ENCODE data around the gene KPNB1. TPM values are rescaled to one million over a fixed set of nuclear protein-coding genes. Genes with fewer than 3 reads are reported as not detected.
A peak's percentile ranks its signal among the peaks of the same experiment; 100 is the strongest.

Gene KPNB1
- total and polyA plus RNA-seq, 2 of the 4 experiments (the other 2 are of a cell fraction), result 206 to 1,082 TPM

DNA sequence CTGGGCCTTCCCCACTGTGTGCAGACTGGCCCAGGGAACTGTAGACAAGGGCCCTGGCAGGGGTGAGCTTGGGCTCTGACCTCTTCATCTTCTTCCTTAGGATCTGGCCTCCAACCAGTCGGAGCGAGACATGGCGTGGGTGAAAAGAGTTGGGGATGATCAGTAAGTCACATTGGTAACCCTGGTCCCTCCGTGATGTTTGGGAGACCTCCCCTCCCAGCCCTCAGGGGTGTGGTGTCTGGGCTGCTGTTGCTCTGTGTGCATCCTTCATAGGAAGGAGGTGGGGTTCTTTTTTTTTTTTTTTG lies 49.8 kb downstream of the KPNB1 start:
- H4K91ac ChIP-seq (ENCODE audit: insufficient read depth, low read depth, low read length), result no peak overlapping the region
- H3K27me3 ChIP-seq (ENCODE audit: control insufficient read depth, insufficient read depth, low read length), result no peaks in the 10 kb centered on the region
- peaks cover 6% of the 10 kb centered on the region for H3K4me1 ChIP-seq (ENCODE audit: control insufficient read depth, insufficient read depth, low read length)
- no peak for DNase-seq
- no peak overlapping the region for H4K8ac ChIP-seq (ENCODE audit: low read depth in 2 of 2, low read length in 2 of 2)
- intact Hi-C loops (cut with micrococcal nuclease) (loop anchor here (2.0 kb wide), 2 partner anchors 89 to 191 kb away; no protein-coding TSS in a partner anchor), in situ Hi-C loops (cut with MboI; ENCODE audit: low sequenced_read_pairs) (no loop called here), dilution Hi-C loops (cut with HindIII; ENCODE audit: low sequenced_read_pairs, unreplicated experiment) (no loop called here)
- no TSS peak for BruUV-seq (replicated peaks)
- no peak overlapping the region for H4K5ac ChIP-seq (ENCODE audit: low read depth, low read length)
- ATAC-seq (ENCODE audit: low read depth), result no peak
- H3K79me1 ChIP-seq (ENCODE audit: low read depth in 1 of 2, low read length in 2 of 2), result peaks cover 5 to 6% of the 10 kb centered on the region in 2 experiments; a peak in 2 of 4 replicates
- peaks cover 13% of the 10 kb centered on the region; the same call in 1 of the 2 replicates for H4K20me1 ChIP-seq (ENCODE audit: insufficient read depth, low read length)
- no peak overlapping the region for H3K27ac ChIP-seq (ENCODE audit: insufficient read depth, low read length)
- no peak overlapping the region for H3K23ac ChIP-seq (ENCODE audit: low read depth, low read length)
- CTCF ChIA-PET, result interaction anchor here (0.8 to 1.2 kb wide), 3 partner anchors 8 to 45 kb away, joined by 3 to 5 read pairs (median 3); no protein-coding TSS in a partner anchor
- no peak overlapping the region for H2BK5ac ChIP-seq (ENCODE audit: low read depth, low read length, poor library complexity, severe bottlenecking)
- H3K4me2 ChIP-seq (ENCODE audit: low read depth, low read length), result no peak overlapping the region
- no peak overlapping the region for H2BK15ac ChIP-seq (ENCODE audit: low read depth, low read length)
- no peak overlapping the region for H3K9ac ChIP-seq (ENCODE audit: low read depth, low read length)
- H2BK120ac ChIP-seq (ENCODE audit: low read depth, low read length), result no peak overlapping the region
- no peak overlapping the region for H3K4me3 ChIP-seq (ENCODE audit: insufficient read depth, low read depth, low read length)
- peaks cover 25% of the 10 kb centered on the region; the same call in 1 of the 2 replicates for H3K36me3 ChIP-seq (ENCODE audit: control insufficient read depth, insufficient read depth, low read length)
- POLR2A ChIA-PET (ENCODE audit: unreplicated experiment), result no interaction called here
- no peak for TF ChIP-seq RAD21 (IDR thresholded peaks at IDR 0.05; ENCODE audit: low read length)
- TF ChIP-seq SMC3 (IDR thresholded peaks at IDR 0.05; ENCODE audit: low read depth, low read length), result no peak
- TF ChIP-seq CEBPB (IDR thresholded peaks at IDR 0.05; ENCODE audit: low read depth, low read length), result no peak
- TF ChIP-seq, protein P1, sequence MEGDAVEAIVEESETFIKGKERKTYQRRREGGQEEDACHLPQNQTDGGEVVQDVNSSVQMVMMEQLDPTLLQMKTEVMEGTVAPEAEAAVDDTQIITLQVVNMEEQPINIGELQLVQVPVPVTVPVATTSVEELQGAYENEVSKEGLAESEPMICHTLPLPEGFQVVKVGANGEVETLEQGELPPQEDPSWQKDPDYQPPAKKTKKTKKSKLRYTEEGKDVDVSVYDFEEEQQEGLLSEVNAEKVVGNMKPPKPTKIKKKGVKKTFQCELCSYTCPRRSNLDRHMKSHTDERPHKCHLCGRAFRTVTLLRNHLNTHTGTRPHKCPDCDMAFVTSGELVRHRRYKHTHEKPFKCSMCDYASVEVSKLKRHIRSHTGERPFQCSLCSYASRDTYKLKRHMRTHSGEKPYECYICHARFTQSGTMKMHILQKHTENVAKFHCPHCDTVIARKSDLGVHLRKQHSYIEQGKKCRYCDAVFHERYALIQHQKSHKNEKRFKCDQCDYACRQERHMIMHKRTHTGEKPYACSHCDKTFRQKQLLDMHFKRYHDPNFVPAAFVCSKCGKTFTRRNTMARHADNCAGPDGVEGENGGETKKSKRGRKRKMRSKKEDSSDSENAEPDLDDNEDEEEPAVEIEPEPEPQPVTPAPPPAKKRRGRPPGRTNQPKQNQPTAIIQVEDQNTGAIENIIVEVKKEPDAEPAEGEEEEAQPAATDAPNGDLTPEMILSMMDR (conservative IDR thresholded peaks at IDR 0.05; ENCODE audit: low read depth, low read length), result no peak
- no peak for TF ChIP-seq NFE2L2 (IDR thresholded peaks at IDR 0.05; ENCODE audit: low read depth, low read length)
- no peak for TF ChIP-seq RFX5 (IDR thresholded peaks at IDR 0.05; ENCODE audit: low read depth, low read length)
- TF ChIP-seq BHLHE40 (IDR thresholded peaks at IDR 0.05; ENCODE audit: low read depth, low read length), result no peak
- no peak for TF ChIP-seq MXI1 (IDR thresholded peaks at IDR 0.05; ENCODE audit: borderline replicate concordance, low read depth, low read length)
- TF ChIP-seq RCOR1 (IDR thresholded peaks at IDR 0.05; ENCODE audit: insufficient replicate concordance, low read length), result no peak
- TF ChIP-seq MAZ (IDR thresholded peaks at IDR 0.05; ENCODE audit: borderline replicate concordance, low read depth, low read length), result no peak
- TF ChIP-seq FOS (IDR thresholded peaks at IDR 0.05; ENCODE audit: low read depth, low read length), result no peak
- H2BK20ac ChIP-seq (ENCODE audit: low read depth, low read length), result no peak overlapping the region
- H3K9me3 ChIP-seq (ENCODE audit: control insufficient read depth, insufficient read depth, low read length), result no peaks in the 10 kb centered on the region
- no CpG with 5 or more reads among the region's 4 CpGs for WGBS, 2 experiments (ENCODE audit: extremely low coverage in 2 of 2, insufficient read length in 1 of 2)
- no peak overlapping the region for H3K56ac ChIP-seq (ENCODE audit: extremely low read depth, insufficient read depth, low read length)
- H3K14ac ChIP-seq (replicated peaks; ENCODE audit: low read depth, low read length), result no peak overlapping the region
- H2AK9ac ChIP-seq (replicated peaks; ENCODE audit: low read depth, low read length, poor library complexity), result peak overlapping the region; percentile 42
- H3K18ac ChIP-seq (ENCODE audit: low read depth, low read length), result no peak overlapping the region
- H2AK5ac ChIP-seq (ENCODE audit: low read depth, low read length), result no peak overlapping the region
- 0 out of 2 replicates have a peak, but pooled peaks cover 3% of the 10 kb centered on the region for H3K9me1 ChIP-seq (ENCODE audit: insufficient read depth, low read length)
- no peak overlapping the region for H2AFZ ChIP-seq (replicated peaks; ENCODE audit: low read length, poor library complexity)
- no peak overlapping the region for H3K4ac ChIP-seq (ENCODE audit: low read depth, low read length)

All from IMR-90 (cell line).